ENCODE results near the gene FAM53A.

DNA sequence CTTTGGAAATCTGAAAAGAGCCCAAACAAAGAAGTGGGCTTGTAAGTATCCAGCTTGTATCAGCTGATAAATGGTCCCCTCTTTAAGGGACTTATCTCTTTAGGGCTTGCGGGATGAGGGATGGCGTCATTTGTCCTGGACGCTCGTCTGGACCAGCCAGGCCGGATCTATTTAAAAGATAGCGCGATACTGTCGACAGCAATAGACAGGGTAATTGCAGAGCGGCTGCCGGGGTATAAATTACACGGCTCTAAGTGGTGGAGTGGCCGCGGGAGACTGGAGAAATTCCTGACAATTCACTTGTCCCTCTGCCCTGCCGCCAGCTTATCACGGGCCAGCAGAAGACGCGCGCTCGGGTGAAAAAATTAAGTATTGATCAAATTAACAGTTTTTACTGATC is 90.7 kb downstream of the FAM53A start:
- no peak for TF ChIP-seq GATA3 (IDR thresholded peaks at IDR 0.05; ENCODE audit: low read depth, low read length)
- TF ChIP-seq GATA2 (IDR thresholded peaks at IDR 0.05; ENCODE audit: low read depth, low read length) = peak; percentile 92
